OCI-LY3 (cell line): ENCODE measurements around the gene STUB1.

Experiments used
- H2AFZ ChIP-seq: fragments of 200-600, 300-600 bp; shearing (Covaris generic); 2 replicates; pipeline ENCODE4 v1.6.0; 2014; ENCODE audit warnings: antibody characterized with exemption, low read depth, low read length
- H3K27ac ChIP-seq: fragments of 200-600, 300-600 bp; sonication (generic); 2 replicates; pipeline ENCODE4 v1.5.1; 2014; ENCODE audit warnings: mild to moderate bottlenecking, low read length, moderate library complexity, mixed read lengths
- H3K27me3 ChIP-seq: fragments of 200-600, 300-600 bp; sonication (generic); 2 replicates; pipeline ENCODE4 v1.6.1; 2014; ENCODE audit warnings: low read depth, low read length, mixed read lengths
- H3K36me3 ChIP-seq: fragments of 200-600, 300-600 bp; sonication (generic); replicated peaks from 2 replicates; pipeline ENCODE3; 2014; ENCODE audit warnings: low read depth, low read length, mixed read lengths
- H3K4me1 ChIP-seq: fragments of 300-600, 200-600 bp; sonication (generic); 2 replicates; pipeline ENCODE4 v1.6.1; 2014; ENCODE audit warnings: low read length, mixed read lengths
- H3K4me2 ChIP-seq: fragments of 200-600, 300-600 bp; sonication (generic); 2 replicates; pipeline ENCODE4 v1.6.1; 2014; ENCODE audit warnings: low read length, mixed read lengths
- H3K4me3 ChIP-seq: fragments of 300-600, 200-600 bp; sonication (generic); 2 replicates; pipeline ENCODE4 v1.5.1; 2014; ENCODE audit warnings: antibody characterized with exemption, mild to moderate bottlenecking, low read length, moderate library complexity
- H3K79me2 ChIP-seq: fragments of 300-600, 200-600 bp; shearing (Covaris generic); 2 replicates; pipeline ENCODE4 v1.6.1; 2014; ENCODE audit warnings: mild to moderate bottlenecking, low read length, mixed read lengths
- H3K9ac ChIP-seq: fragments of 300-600, 200-600 bp; shearing (Covaris generic); 2 replicates; pipeline ENCODE4 v1.6.0; 2014; ENCODE audit warnings: mild to moderate bottlenecking, low read length, moderate library complexity
- H3K9me3 ChIP-seq: fragments of 200-600, 300-600 bp; shearing (Covaris generic); 2 replicates; pipeline ENCODE4 v1.6.1; 2014; ENCODE audit warnings: low read length, mixed read lengths; ENCODE audit not compliant: insufficient read depth
- H4K20me1 ChIP-seq: fragments of 200-600, 300-600 bp; sonication (generic); 2 replicates; pipeline ENCODE4 v1.6.1; 2016; ENCODE audit warnings: low read length, mixed read lengths; ENCODE audit not compliant: insufficient read depth
- CTCF ChIP-seq: fragments of 200-600, 300-600 bp; sonication (generic); IDR thresholded peaks from 2 replicates; pipeline ENCODE4 v1.5.1; 2014; ENCODE audit warnings: antibody characterized with exemption, low read length, low read depth
- EZH2phosphoT487 ChIP-seq: fragments of 200-600 bp; shearing (Covaris generic); IDR thresholded peaks from 2 replicates; pipeline ENCODE4 v1.6.1; 2018; ENCODE audit warnings: antibody characterized with exemption, mixed run types, low read depth

Gene STUB1

DNA sequence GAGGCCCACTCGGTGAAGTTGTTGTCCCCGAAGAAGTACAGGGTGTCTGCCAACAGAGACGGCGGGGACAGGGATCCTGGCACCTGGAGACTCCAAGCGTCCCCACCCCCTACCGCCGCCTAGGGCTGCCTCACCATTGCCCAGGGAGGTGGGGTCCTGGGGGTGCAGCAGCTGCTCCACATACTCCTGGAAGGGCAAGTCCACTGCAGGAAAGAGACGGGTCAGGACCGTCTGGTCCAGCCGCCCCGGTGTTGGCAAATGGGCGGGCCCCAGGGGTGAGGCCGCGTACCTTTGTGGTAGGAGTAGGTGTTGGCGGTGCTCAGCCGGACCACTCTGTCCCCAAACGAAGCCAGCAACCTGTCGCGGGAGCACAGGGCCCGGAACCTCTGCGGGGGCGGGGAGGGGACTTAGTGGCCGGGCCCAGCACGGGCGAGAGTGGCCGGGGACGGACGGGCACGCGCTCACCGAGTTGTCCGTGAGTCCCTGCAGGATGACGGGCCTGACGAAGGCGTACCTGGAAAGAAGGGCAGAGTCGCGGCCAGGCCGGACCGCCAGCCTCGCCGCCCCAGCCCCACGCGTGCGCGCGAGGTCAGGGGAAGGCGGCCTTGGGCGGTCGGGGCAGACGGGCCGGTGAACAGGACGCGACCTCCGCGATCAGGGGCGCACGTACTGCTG, 3.3 kb downstream of the STUB1 start:
- no peak overlapping the region for H2AFZ ChIP-seq
- peaks cover 37% of the 10 kb centered on the region for H3K79me2 ChIP-seq
- TF ChIP-seq CTCF: no peak
- no peak for TF ChIP-seq EZH2phosphoT487
- 0 out of 2 replicates have a peak, but pooled peaks cover 4% of the 10 kb centered on the region for H4K20me1 ChIP-seq
- peaks cover 16% of the 10 kb centered on the region for H3K4me1 ChIP-seq
- H3K4me3 ChIP-seq: peak overlapping the region; percentile 84
- H3K9me3 ChIP-seq: no peaks in the 10 kb centered on the region
- peak overlapping the region; percentile 89 for H3K4me2 ChIP-seq
- peaks cover 24% of the 10 kb centered on the region for H3K36me3 ChIP-seq
- peak overlapping the region; percentile 35; the same call in 1 of the 2 replicates for H3K27ac ChIP-seq
- no peaks in the 10 kb centered on the region for H3K27me3 ChIP-seq
- peak overlapping the region; percentile 59 for H3K9ac ChIP-seq

GRCh38 chr16:684071-684794, 4.0 kb downstream of the STUB1 start, which contains the start of gene JMJD8:
JMJD8 (minus strand) TSS chr16:684334; CDS start chr16:684319, 15 bp downstream.
- Histone ChIP-seq H3K4me2 (peak within 1 kb of the TSS; percentile 89), H3K27ac (peak within 1 kb of the TSS; percentile 35), H4K20me1 (0 out of 2 replicates have a peak, but pooled peaks cover 4% of the 10 kb centered on the region), H3K4me1 (peaks cover 20% of the 10 kb centered on the region), H3K27me3 (no peaks in the 10 kb centered on the region), H3K36me3 (peaks cover 24% of the 10 kb centered on the region), H2AFZ (no peak within 1 kb of the TSS), H3K4me3 (peak within 1 kb of the TSS; percentile 84), H3K9ac (peak within 1 kb of the TSS; percentile 59), H3K9me3 (no peaks in the 10 kb centered on the region), H3K79me2 (peaks cover 44% of the 10 kb centered on the region)
- TF ChIP-seq EZH2phosphoT487 (no peak), CTCF (no peak)

- Histone ChIP-seq H3K27ac (no peak overlapping the region), H2AFZ (no peak overlapping the region), H3K36me3 (peaks cover 24% of the 10 kb centered on the region), H4K20me1 (0 out of 2 replicates have a peak, but pooled peaks cover 4% of the 10 kb centered on the region), H3K4me3 (no peak overlapping the region), H3K4me2 (no peak overlapping the region), H3K9me3 (no peaks in the 10 kb centered on the region), H3K9ac (no peak overlapping the region), H3K79me2 (peaks cover 51% of the 10 kb centered on the region), H3K27me3 (no peaks in the 10 kb centered on the region), H3K4me1 (peaks cover 25% of the 10 kb centered on the region)
- TF ChIP-seq CTCF (no peak), EZH2phosphoT487 (no peak)
Measured at GRCh38 chr16:684961-685696, 4.9 kb downstream of the STUB1 start.
